Sigmoid colon (tissue), 3 donors: ENCODE results near the gene SLC23A1.

Experiments used
- CTCF ChIP-seq, 4 experiments: fragments of 450-650 bp in 3 of 4; fragments of 200-600 bp in 1 of 4; IDR thresholded peaks; one replicate each; pipeline ENCODE4 v1.5.1; 2016 to 2019; ENCODE audit warnings: antibody characterized with exemption in 4 of 4, mild to moderate bottlenecking in 3 of 4, moderate library complexity in 2 of 4
- POLR2A ChIP-seq, 2 donors: fragments of 450-650 bp; IDR thresholded peaks; one replicate each; pipeline ENCODE4 v1.6.1; 2016; ENCODE audit warnings: antibody characterized with exemption in 2 of 2, mild to moderate bottlenecking in 2 of 2, moderate library complexity in 2 of 2

DNA sequence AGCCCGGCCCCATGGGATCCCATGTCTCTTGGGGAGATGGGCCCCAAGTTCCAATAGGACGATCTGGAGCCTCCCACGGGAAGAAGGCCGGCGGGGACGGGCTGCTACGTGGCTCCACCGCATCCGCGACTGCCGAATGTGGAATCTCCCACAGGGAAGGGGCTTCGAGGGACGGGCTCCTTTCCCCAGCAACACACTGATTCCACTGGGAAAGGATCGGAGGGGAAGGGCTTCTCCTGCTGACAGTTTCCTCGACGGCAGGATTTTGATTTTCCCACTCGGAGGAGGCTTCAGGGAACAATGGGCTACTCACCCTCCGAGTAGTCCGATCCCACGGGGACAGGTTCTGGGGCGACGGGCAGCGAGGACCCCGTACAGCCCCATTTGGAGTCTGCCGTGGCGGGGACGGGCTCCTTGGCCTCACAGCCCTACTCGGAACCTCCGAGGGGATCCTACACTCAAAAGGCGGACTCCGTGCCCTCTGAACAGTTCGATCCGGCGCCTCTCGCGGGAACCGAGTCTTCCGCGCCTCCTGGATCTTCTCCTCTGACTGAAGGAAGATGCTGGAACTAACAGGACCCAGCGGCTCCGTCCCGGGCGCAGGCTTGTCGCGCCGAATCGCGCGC lies 10.5 kb upstream of the SLC23A1 start:
- TF ChIP-seq CTCF (IDR thresholded peaks at IDR 0.05) (no peak), POLR2A (IDR thresholded peaks at IDR 0.05) (no peak)
